ENCODE measurements around the gene HACD2.

Gene HACD2

DNA sequence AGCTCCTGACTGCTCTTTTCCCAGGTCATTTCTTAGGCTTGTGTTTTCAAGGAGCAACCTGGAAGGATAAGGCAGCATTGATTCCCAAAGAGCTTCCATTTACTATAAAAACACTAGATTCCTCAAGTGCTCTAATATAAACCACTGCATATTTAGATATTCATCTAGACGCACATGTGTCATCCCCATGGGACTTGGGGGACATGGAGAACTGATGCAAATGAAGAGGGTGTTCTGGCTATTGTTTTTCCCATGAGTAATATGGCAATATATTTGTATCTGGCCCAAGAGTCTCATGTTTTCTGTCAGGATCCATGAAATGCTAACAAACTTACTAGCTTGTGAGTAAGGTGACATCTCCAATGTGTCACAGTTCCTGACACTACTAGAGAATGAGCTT is 31.3 kb downstream of the HACD2 start:
- Histone ChIP-seq H2BK12ac (ENCODE audit: low read length in 2 of 2) (no peak overlapping the region), H3K14ac (ENCODE audit: low read length in 2 of 2) (no peak overlapping the region), H3K9ac (ENCODE audit: low read length) (no peak overlapping the region), H2AFZ (ENCODE audit: low read depth, low read length) (no peak overlapping the region), H3K18ac (ENCODE audit: low read depth in 1 of 2, low read length in 2 of 2) (no peak overlapping the region), H4K8ac (ENCODE audit: low read length) (no peak overlapping the region), H3K36me3 (ENCODE audit: control insufficient read depth in 1 of 2, insufficient read depth in 2 of 2, low read depth in 1 of 2, low read length in 2 of 2) (peaks cover 13 to 16% of the 10 kb centered on the region in 2 experiments), H2BK15ac (ENCODE audit: low read depth, poor library complexity, severe bottlenecking) (no peak overlapping the region), H3K27ac (ENCODE audit: low read length, poor library complexity, severe bottlenecking) (no peak overlapping the region), H3K4me1 (ENCODE audit: control insufficient read depth, insufficient read depth, low read depth, low read length) (no peaks in the 10 kb centered on the region), H2BK5ac (ENCODE audit: low read depth, low read length, poor library complexity, severe bottlenecking) (no peak overlapping the region), H3K9me3 (ENCODE audit: control insufficient read depth, low read length) (peaks cover 14% of the 10 kb centered on the region), H4K91ac (ENCODE audit: low read length) (no peak overlapping the region), H2BK120ac (ENCODE audit: low read depth, low read length) (no peak overlapping the region), H3K4ac (ENCODE audit: low read depth in 1 of 2, low read length in 2 of 2) (no peak overlapping the region), H3K23ac (ENCODE audit: low read length in 2 of 2) (no peak overlapping the region), H3K4me3 (ENCODE audit: insufficient read depth in 1 of 2, low read depth in 1 of 2, low read length in 2 of 2) (no peak overlapping the region), H3K27me3 (ENCODE audit: control insufficient read depth in 1 of 2, insufficient read depth in 1 of 2, low read length in 2 of 2) (no peaks in the 10 kb centered on the region), H3K79me1 (replicated peaks; ENCODE audit: low read length, poor library complexity, severe bottlenecking) (peaks cover 17% of the 10 kb centered on the region), H2AK5ac (ENCODE audit: low read length, severe bottlenecking) (no peak overlapping the region), H3K4me2 (ENCODE audit: low read length, poor library complexity, severe bottlenecking) (no peak overlapping the region)
- no peak for DNase-seq
- WGBS, result 100% methylated on average over 1 of the region's 1 CpG

DNA sequence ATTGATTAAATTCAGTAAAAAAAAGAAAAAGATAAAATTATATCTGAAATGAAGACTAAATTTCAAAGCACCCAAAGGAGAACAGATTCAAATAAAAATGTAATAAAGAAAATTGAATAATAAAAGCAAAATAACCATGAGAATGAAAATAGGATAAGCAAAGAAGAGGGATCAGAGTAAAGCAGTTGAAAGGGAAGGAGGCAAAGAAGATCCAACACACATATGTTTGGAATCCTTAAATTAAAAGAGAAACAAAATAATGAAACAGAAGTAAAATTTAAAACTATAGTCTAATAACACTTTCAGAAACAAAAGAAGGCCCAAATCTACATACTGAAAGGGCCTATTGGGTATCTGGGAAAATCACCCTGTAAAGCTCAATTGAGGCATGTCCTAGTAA is 32.1 kb downstream of the HACD2 start:
- Histone ChIP-seq H2BK120ac (ENCODE audit: low read depth, low read length) (no peak overlapping the region), H2AK5ac (ENCODE audit: low read length, severe bottlenecking) (no peak overlapping the region), H4K8ac (ENCODE audit: low read length) (no peak overlapping the region), H3K36me3 (ENCODE audit: control insufficient read depth in 1 of 2, insufficient read depth in 2 of 2, low read depth in 1 of 2, low read length in 2 of 2) (peaks cover 15 to 16% of the 10 kb centered on the region in 2 experiments), H2BK15ac (ENCODE audit: low read depth, poor library complexity, severe bottlenecking) (no peak overlapping the region), H2BK5ac (ENCODE audit: low read depth, low read length, poor library complexity, severe bottlenecking) (no peak overlapping the region), H4K91ac (ENCODE audit: low read length) (no peak overlapping the region), H3K27ac (ENCODE audit: low read length, poor library complexity, severe bottlenecking) (no peak overlapping the region), H3K79me1 (replicated peaks; ENCODE audit: low read length, poor library complexity, severe bottlenecking) (peaks cover 16% of the 10 kb centered on the region), H3K4me1 (ENCODE audit: control insufficient read depth, insufficient read depth, low read depth, low read length) (no peaks in the 10 kb centered on the region), H3K18ac (ENCODE audit: low read depth in 1 of 2, low read length in 2 of 2) (no peak overlapping the region), H2AFZ (ENCODE audit: low read depth, low read length) (no peak overlapping the region), H3K27me3 (ENCODE audit: control insufficient read depth in 1 of 2, insufficient read depth in 1 of 2, low read length in 2 of 2) (no peaks in the 10 kb centered on the region), H3K4me3 (ENCODE audit: insufficient read depth in 1 of 2, low read depth in 1 of 2, low read length in 2 of 2) (no peak overlapping the region), H3K4me2 (ENCODE audit: low read length, poor library complexity, severe bottlenecking) (no peak overlapping the region), H2BK12ac (ENCODE audit: low read length in 2 of 2) (no peak overlapping the region), H3K14ac (ENCODE audit: low read length in 2 of 2) (no peak overlapping the region), H3K4ac (ENCODE audit: low read depth in 1 of 2, low read length in 2 of 2) (no peak overlapping the region), H3K9me3 (ENCODE audit: control insufficient read depth, low read length) (peaks cover 14% of the 10 kb centered on the region), H3K9ac (ENCODE audit: low read length) (no peak overlapping the region), H3K23ac (ENCODE audit: low read length in 2 of 2) (no peak overlapping the region)
- DNase-seq, result no peak

DNA sequence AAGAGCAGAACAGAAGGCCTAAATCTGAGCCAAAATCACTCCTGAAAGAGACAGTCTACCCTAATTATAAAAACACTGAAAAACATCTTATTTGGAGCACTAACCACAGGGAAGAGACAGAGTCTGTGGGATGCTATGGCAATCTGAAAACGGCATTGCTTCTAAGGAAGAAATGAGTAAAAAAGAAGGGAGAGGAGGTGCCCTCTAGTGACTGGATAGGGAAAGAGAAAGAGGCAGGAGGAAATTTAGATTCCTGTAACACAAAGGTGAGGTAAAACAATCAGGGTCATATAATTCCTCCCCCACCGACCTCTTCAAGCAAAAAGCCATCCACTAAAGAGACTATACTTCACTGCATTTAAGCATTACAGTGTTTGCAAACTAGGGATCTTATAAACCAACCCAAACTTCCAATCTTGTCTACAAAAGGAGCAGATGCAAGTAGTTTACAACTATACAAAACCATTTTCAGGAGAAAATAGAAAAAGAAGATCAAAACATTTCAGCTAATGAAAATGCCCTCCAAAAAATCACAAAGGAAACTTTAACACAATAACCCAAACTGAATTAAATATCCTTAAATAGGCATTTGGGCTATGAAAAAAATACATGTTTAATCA is 32.6 kb downstream of the HACD2 start:
- Histone ChIP-seq H3K9ac (ENCODE audit: low read length) (no peak overlapping the region), H3K23ac (ENCODE audit: low read length in 2 of 2) (no peak overlapping the region), H2AK5ac (ENCODE audit: low read length, severe bottlenecking) (no peak overlapping the region), H2BK12ac (ENCODE audit: low read length in 2 of 2) (no peak overlapping the region), H2BK120ac (ENCODE audit: low read depth, low read length) (no peak overlapping the region), H4K91ac (ENCODE audit: low read length) (no peak overlapping the region), H3K36me3 (ENCODE audit: control insufficient read depth in 1 of 2, insufficient read depth in 2 of 2, low read depth in 1 of 2, low read length in 2 of 2) (peaks cover 15 to 16% of the 10 kb centered on the region in 2 experiments), H3K27ac (ENCODE audit: low read length, poor library complexity, severe bottlenecking) (no peak overlapping the region), H3K27me3 (ENCODE audit: control insufficient read depth in 1 of 2, insufficient read depth in 1 of 2, low read length in 2 of 2) (no peaks in the 10 kb centered on the region), H2AFZ (ENCODE audit: low read depth, low read length) (no peak overlapping the region), H4K8ac (ENCODE audit: low read length) (no peak overlapping the region), H3K4ac (ENCODE audit: low read depth in 1 of 2, low read length in 2 of 2) (no peak overlapping the region), H3K4me3 (ENCODE audit: insufficient read depth in 1 of 2, low read depth in 1 of 2, low read length in 2 of 2) (no peak overlapping the region), H3K14ac (ENCODE audit: low read length in 2 of 2) (no peak overlapping the region), H2BK5ac (ENCODE audit: low read depth, low read length, poor library complexity, severe bottlenecking) (no peak overlapping the region), H3K4me2 (ENCODE audit: low read length, poor library complexity, severe bottlenecking) (no peak overlapping the region), H3K79me1 (replicated peaks; ENCODE audit: low read length, poor library complexity, severe bottlenecking) (peaks cover 13% of the 10 kb centered on the region), H3K18ac (ENCODE audit: low read depth in 1 of 2, low read length in 2 of 2) (no peak overlapping the region), H3K4me1 (ENCODE audit: control insufficient read depth, insufficient read depth, low read depth, low read length) (no peaks in the 10 kb centered on the region), H3K9me3 (ENCODE audit: control insufficient read depth, low read length) (peaks cover 14% of the 10 kb centered on the region), H2BK15ac (ENCODE audit: low read depth, poor library complexity, severe bottlenecking) (no peak overlapping the region)
- DNase-seq, result no peak
- 14% methylated on average over 2 of the region's 2 CpGs for WGBS

DNA sequence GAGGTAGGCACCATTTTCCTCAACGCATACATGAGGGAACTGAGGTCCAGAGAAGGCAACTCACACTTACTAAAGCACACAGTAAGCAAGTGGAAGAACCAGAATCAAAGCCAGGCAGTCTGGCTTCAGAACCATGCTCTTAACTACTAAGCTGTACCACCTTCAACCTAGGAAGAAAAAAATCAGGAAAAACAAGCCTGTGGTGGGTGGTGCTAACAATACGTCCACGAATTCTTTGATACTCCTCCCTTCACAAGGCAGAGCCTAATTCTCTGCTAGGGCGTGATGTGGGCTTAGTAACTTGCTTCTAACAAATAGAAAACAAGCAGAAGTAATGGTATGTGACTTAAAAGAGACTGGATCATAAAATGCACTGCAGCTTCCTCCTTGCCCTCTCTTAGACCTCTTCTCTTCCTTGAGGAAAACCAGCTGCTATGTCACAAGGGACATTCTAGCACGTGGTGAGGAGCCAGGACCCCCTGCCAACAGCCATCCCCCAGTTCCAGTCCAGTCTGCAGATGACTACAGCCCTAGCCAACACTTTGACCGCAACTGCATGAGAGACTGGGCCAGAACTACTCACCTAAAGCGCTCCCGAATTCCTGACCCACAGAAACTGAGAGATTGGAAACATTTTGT is 36.9 kb downstream of the HACD2 start:
- no peak overlapping the region for H3K23ac ChIP-seq (ENCODE audit: low read length in 2 of 2)
- H3K14ac ChIP-seq (ENCODE audit: low read length in 2 of 2), result no peak overlapping the region
- WGBS, result 80% methylated on average over 5 of the region's 8 CpGs
- H3K9me3 ChIP-seq (ENCODE audit: control insufficient read depth, low read length), result peaks cover 2% of the 10 kb centered on the region
- no peak overlapping the region for H2AFZ ChIP-seq (ENCODE audit: low read depth, low read length)
- H4K91ac ChIP-seq (ENCODE audit: low read length), result no peak overlapping the region
- no peak overlapping the region for H2BK12ac ChIP-seq (ENCODE audit: low read length in 2 of 2)
- no peak overlapping the region for H2AK5ac ChIP-seq (ENCODE audit: low read length, severe bottlenecking)
- no peak overlapping the region for H3K4me2 ChIP-seq (ENCODE audit: low read length, poor library complexity, severe bottlenecking)
- H3K9ac ChIP-seq (ENCODE audit: low read length), result no peak overlapping the region
- H3K36me3 ChIP-seq (ENCODE audit: control insufficient read depth in 1 of 2, insufficient read depth in 2 of 2, low read depth in 1 of 2, low read length in 2 of 2), result peaks cover 15 to 16% of the 10 kb centered on the region in 2 experiments
- no peak overlapping the region for H2BK15ac ChIP-seq (ENCODE audit: low read depth, poor library complexity, severe bottlenecking)
- no peak overlapping the region for H3K4ac ChIP-seq (ENCODE audit: low read depth in 1 of 2, low read length in 2 of 2)
- no peaks in the 10 kb centered on the region for H3K27me3 ChIP-seq (ENCODE audit: control insufficient read depth in 1 of 2, insufficient read depth in 1 of 2, low read length in 2 of 2)
- H3K4me1 ChIP-seq (ENCODE audit: control insufficient read depth, insufficient read depth, low read depth, low read length), result no peaks in the 10 kb centered on the region
- H4K8ac ChIP-seq (ENCODE audit: low read length), result no peak overlapping the region
- DNase-seq, result no peak
- no peak overlapping the region for H2BK5ac ChIP-seq (ENCODE audit: low read depth, low read length, poor library complexity, severe bottlenecking)
- no peak overlapping the region for H3K27ac ChIP-seq (ENCODE audit: low read length, poor library complexity, severe bottlenecking)
- H3K18ac ChIP-seq (ENCODE audit: low read depth in 1 of 2, low read length in 2 of 2), result no peak overlapping the region
- H2BK120ac ChIP-seq (ENCODE audit: low read depth, low read length), result no peak overlapping the region
- H3K4me3 ChIP-seq (ENCODE audit: insufficient read depth in 1 of 2, low read depth in 1 of 2, low read length in 2 of 2), result no peak overlapping the region
- H3K79me1 ChIP-seq (replicated peaks; ENCODE audit: low read length, poor library complexity, severe bottlenecking), result peaks cover 8% of the 10 kb centered on the region

All from mesenchymal stem cell (in vitro differentiated cells and primary cell).